OCI-LY1 (cell line): ENCODE data around the gene LGALS14.

Source experiments
- H2AFZ ChIP-seq: fragments of 200-600 bp; sonication (generic), shearing (Covaris generic); 2 replicates; pipeline ENCODE4 v1.6.0; 2014; ENCODE audit warnings: antibody characterized with exemption, mild to moderate bottlenecking, low read length
- H3F3A ChIP-seq: fragments of 200-600 bp; sonication (generic), shearing (Covaris generic); 2 replicates; pipeline ENCODE4 v1.6.0; 2014; ENCODE audit warnings: mild to moderate bottlenecking, antibody characterized with exemption, low read length, moderate library complexity; ENCODE audit not compliant: insufficient read depth
- H3K27ac ChIP-seq: fragments of 200-600 bp; sonication (generic); 2 replicates; pipeline ENCODE4 v1.5.1; 2014; ENCODE audit warnings: low read length, mixed run types, mild to moderate bottlenecking, low read depth; ENCODE audit not compliant: poor library complexity, severe bottlenecking
- H3K27me3 ChIP-seq: fragments of 200-600 bp; sonication (generic); 2 replicates; pipeline ENCODE4 v1.6.0; 2014; ENCODE audit warnings: antibody characterized with exemption, mild to moderate bottlenecking, low read length, moderate library complexity; ENCODE audit not compliant: insufficient read depth
- H3K36me3 ChIP-seq: fragments of 200-600 bp; sonication (generic); 2 replicates; pipeline ENCODE4 v1.6.1; 2014; ENCODE audit warnings: mild to moderate bottlenecking, antibody characterized with exemption, low read length, moderate library complexity, mixed read lengths; ENCODE audit not compliant: insufficient read depth
- H3K4me1 ChIP-seq: fragments of 200-600 bp; sonication (generic); 2 replicates; pipeline ENCODE4 v1.5.1; 2014; ENCODE audit warnings: mild to moderate bottlenecking, low read length, moderate library complexity; ENCODE audit not compliant: insufficient read depth, severe bottlenecking
- H3K4me2 ChIP-seq: fragments of 200-600 bp; sonication (generic), shearing (Covaris generic); 2 replicates; pipeline ENCODE4 v1.6.1; 2014; ENCODE audit warnings: low read length
- H3K4me3 ChIP-seq: fragments of 200-600 bp; sonication (generic); 2 replicates; pipeline ENCODE4 v1.5.1; 2014; ENCODE audit warnings: low read length, low read depth, mild to moderate bottlenecking, mixed read lengths; ENCODE audit not compliant: poor library complexity, severe bottlenecking
- H3K79me2 ChIP-seq: fragments of 200-600 bp; shearing (Covaris generic); 2 replicates; pipeline ENCODE4 v1.6.1; 2016; ENCODE audit warnings: mixed run types, low read length, mixed read lengths; ENCODE audit not compliant: insufficient read depth
- H3K9ac ChIP-seq: fragments of 200-600 bp; sonication (generic), shearing (Covaris generic); 2 replicates; pipeline ENCODE4 v1.6.1; 2014; ENCODE audit warnings: mild to moderate bottlenecking, low read length, mixed read lengths
- H3K9me2 ChIP-seq: fragments of 200-600 bp; sonication (generic), shearing (Covaris generic); 2 replicates; pipeline ENCODE4 v1.6.1; 2014; ENCODE audit warnings: low read depth, mild to moderate bottlenecking, low read length, mixed read lengths
- H3K9me3 ChIP-seq: fragments of 200-600 bp; shearing (Covaris generic); 2 replicates; pipeline ENCODE4 v1.6.1; 2014; ENCODE audit warnings: low read length, mixed read lengths
- H4K20me1 ChIP-seq: fragments of 200-600 bp; sonication (generic), shearing (Covaris generic); 2 replicates; pipeline ENCODE4 v1.6.0; 2016; ENCODE audit warnings: mild to moderate bottlenecking, low read length; ENCODE audit not compliant: insufficient read depth
- EZH2 ChIP-seq: fragments of 200-600 bp; sonication (generic), shearing (Covaris generic); IDR thresholded peaks from 2 replicates; pipeline ENCODE4 v1.8.0; 2017; ENCODE audit warnings: borderline replicate concordance, mixed run types, mild to moderate bottlenecking, antibody characterized with exemption, low read length, moderate library complexity, mixed read lengths
- TF ChIP-seq, protein P1 (sequence below): fragments of 200-600 bp; sonication (generic), shearing (Covaris generic); IDR thresholded peaks from 2 replicates; pipeline ENCODE4 v1.5.1; 2017; ENCODE audit warnings: mild to moderate bottlenecking, antibody characterized with exemption, low read length, moderate library complexity, mixed read lengths

Gene LGALS14

DNA sequence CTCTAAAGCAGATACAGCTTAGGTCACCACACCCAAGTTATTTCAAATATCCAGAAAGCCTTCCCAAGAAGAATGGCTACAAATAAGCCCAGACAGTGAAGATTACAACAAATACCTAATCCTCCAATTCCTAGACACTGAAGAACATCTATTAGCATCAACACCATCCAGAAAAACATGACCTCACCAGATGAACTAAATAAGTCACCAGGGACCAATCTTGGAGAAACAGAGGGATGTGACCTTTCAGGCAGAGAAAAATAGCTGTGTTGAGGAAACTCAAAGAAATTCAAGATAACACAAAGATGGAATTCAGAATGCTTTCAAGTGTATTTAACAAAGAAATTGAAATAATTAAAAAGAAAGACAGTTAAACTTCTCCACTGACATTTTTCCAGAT lies 48.5 kb downstream of the LGALS14 start:
- Histone ChIP-seq H3K4me2 (no peak overlapping the region), H3K9me2 (no peaks in the 10 kb centered on the region), H3K4me3 (no peak overlapping the region), H3K9ac (no peak overlapping the region), H3K79me2 (no peaks in the 10 kb centered on the region), H2AFZ (no peak overlapping the region), H3K36me3 (no peaks in the 10 kb centered on the region), H3K9me3 (no peaks in the 10 kb centered on the region), H3F3A (no peaks in the 10 kb centered on the region), H3K27ac (no peak overlapping the region), H4K20me1 (no peaks in the 10 kb centered on the region), H3K4me1 (no peaks in the 10 kb centered on the region), H3K27me3 (no peaks in the 10 kb centered on the region)
- no peak for TF ChIP-seq EZH2
- TF ChIP-seq, protein P1, sequence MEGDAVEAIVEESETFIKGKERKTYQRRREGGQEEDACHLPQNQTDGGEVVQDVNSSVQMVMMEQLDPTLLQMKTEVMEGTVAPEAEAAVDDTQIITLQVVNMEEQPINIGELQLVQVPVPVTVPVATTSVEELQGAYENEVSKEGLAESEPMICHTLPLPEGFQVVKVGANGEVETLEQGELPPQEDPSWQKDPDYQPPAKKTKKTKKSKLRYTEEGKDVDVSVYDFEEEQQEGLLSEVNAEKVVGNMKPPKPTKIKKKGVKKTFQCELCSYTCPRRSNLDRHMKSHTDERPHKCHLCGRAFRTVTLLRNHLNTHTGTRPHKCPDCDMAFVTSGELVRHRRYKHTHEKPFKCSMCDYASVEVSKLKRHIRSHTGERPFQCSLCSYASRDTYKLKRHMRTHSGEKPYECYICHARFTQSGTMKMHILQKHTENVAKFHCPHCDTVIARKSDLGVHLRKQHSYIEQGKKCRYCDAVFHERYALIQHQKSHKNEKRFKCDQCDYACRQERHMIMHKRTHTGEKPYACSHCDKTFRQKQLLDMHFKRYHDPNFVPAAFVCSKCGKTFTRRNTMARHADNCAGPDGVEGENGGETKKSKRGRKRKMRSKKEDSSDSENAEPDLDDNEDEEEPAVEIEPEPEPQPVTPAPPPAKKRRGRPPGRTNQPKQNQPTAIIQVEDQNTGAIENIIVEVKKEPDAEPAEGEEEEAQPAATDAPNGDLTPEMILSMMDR = no peak

DNA sequence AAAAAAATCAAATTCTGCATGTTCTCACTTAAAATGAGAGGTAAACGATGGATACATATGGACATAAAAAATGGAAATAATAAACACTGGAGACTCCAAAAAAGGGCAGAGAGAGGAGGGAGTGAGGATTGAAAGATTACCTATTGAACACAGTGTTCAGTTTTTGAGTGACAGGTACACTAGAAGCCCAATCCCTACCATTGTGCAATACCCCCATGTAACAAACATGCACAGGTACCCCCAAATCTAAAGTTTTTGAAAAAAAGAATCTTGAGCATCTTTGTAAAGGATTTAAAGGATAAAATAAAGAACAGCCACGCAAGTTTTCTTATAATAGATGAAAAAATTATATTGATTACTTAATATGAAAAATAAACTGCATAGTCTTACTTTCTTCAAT lies 50.3 kb downstream of the LGALS14 start:
- Histone ChIP-seq H4K20me1 (no peaks in the 10 kb centered on the region), H3K36me3 (no peaks in the 10 kb centered on the region), H3K4me3 (no peak overlapping the region), H3K4me1 (no peaks in the 10 kb centered on the region), H3K9ac (no peak overlapping the region), H3K27ac (no peak overlapping the region), H3F3A (no peaks in the 10 kb centered on the region), H3K27me3 (no peaks in the 10 kb centered on the region), H3K4me2 (no peak overlapping the region), H3K79me2 (no peaks in the 10 kb centered on the region), H2AFZ (no peak overlapping the region), H3K9me2 (no peaks in the 10 kb centered on the region), H3K9me3 (no peaks in the 10 kb centered on the region)
- TF ChIP-seq, protein P1 = no peak
- no peak for TF ChIP-seq EZH2

DNA sequence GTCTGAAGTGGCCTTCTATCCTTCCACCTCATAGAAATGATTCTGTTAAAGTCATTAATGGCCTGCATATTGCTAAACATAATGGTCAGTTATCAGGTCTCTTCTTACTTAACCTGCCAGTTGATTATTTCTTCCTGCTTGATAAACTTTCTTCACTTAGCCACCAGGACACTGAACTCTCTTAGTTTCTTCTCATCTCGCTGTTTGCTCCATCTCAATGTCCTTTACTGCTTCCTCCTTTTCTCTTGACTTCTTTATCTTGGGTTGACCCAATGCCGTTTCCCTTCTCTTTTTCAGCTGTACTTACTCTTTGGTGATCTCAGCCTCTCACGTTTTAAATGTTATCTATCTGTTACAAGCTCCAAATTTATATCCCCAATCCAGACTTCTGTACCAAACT lies 50.7 kb downstream of the LGALS14 start:
- H3K4me1 ChIP-seq = no peaks in the 10 kb centered on the region
- H3K36me3 ChIP-seq = no peaks in the 10 kb centered on the region
- no peaks in the 10 kb centered on the region for H3K9me2 ChIP-seq
- H3F3A ChIP-seq = no peaks in the 10 kb centered on the region
- H3K79me2 ChIP-seq = no peaks in the 10 kb centered on the region
- no peak overlapping the region for H2AFZ ChIP-seq
- no peak overlapping the region for H3K4me2 ChIP-seq
- TF ChIP-seq EZH2 = no peak
- TF ChIP-seq, protein P1 = no peak
- H3K9ac ChIP-seq = no peak overlapping the region
- no peaks in the 10 kb centered on the region for H3K9me3 ChIP-seq
- H4K20me1 ChIP-seq = no peaks in the 10 kb centered on the region
- no peaks in the 10 kb centered on the region for H3K27me3 ChIP-seq
- no peak overlapping the region for H3K27ac ChIP-seq
- no peak overlapping the region for H3K4me3 ChIP-seq
